ENCODE data around the gene GMIP. TPM values are rescaled to one million over a fixed set of nuclear protein-coding genes. Genes with fewer than 3 reads are reported as not detected.

Gene GMIP
- total RNA-seq, 1 donor from 2014 or later: 32.4 TPM

DNA sequence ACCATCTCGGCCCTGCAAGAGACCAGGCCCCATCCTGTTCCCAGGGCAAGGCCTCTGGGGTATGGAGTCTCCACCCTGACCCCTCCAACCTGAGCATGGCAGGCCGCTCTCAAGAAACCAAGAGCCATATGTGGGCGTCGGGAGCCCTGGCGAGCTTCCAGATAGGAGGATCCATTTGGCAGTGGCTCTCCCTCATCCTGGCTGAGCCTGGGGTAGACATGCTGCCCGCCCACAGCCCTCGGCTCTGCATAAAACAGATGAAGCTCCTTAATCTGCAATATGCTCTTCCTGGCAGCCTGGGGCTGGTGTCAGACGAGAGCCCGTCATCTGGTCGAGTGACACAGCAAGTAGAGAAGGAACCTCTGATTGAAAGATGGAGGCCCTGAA is 13.9 kb upstream of the GMIP start:
- Mint-ChIP-seq H3K36me3 (ENCODE audit: low read depth, unreplicated experiment) (peaks cover 7% of the 10 kb centered on the region), H3K4me3 (ENCODE audit: unreplicated experiment) (peak overlapping the region; percentile 41), H3K4me1 (ENCODE audit: low read depth, unreplicated experiment) (peaks cover 5% of the 10 kb centered on the region), H3K9me3 (ENCODE audit: unreplicated experiment) (no peaks in the 10 kb centered on the region), H3K27ac (ENCODE audit: unreplicated experiment) (no peak overlapping the region), H3K27me3 (ENCODE audit: low read depth, unreplicated experiment) (no peaks in the 10 kb centered on the region)
- Histone ChIP-seq H4K20me1 (ENCODE audit: insufficient read depth, low read length) (peaks cover 42% of the 10 kb centered on the region), H3K9me3 (ENCODE audit: insufficient read depth, low read depth, low read length) (no peaks in the 10 kb centered on the region), H2AFZ (ENCODE audit: low read depth, low read length) (no peak overlapping the region), H3K4me3 (ENCODE audit: insufficient read depth, low read depth, low read length) (no peak overlapping the region), H3K4me2 (ENCODE audit: low read length) (no peak overlapping the region), H3K4me1 (ENCODE audit: insufficient read depth, low read length) (peaks cover 10% of the 10 kb centered on the region), H3K9ac (ENCODE audit: low read length) (no peak overlapping the region), H3K27me3 (ENCODE audit: insufficient read depth, low read length) (no peaks in the 10 kb centered on the region), H3K79me2 (ENCODE audit: insufficient read depth, low read length) (peaks cover 30% of the 10 kb centered on the region), H3K27ac (ENCODE audit: low read depth, low read length) (no peak overlapping the region), H3K36me3 (ENCODE audit: insufficient read depth, low read length) (peaks cover 25% of the 10 kb centered on the region)
- TF ChIP-seq EZH2 (IDR thresholded peaks at IDR 0.05; ENCODE audit: insufficient read depth, low read length): no peak
- TF ChIP-seq, protein P1, sequence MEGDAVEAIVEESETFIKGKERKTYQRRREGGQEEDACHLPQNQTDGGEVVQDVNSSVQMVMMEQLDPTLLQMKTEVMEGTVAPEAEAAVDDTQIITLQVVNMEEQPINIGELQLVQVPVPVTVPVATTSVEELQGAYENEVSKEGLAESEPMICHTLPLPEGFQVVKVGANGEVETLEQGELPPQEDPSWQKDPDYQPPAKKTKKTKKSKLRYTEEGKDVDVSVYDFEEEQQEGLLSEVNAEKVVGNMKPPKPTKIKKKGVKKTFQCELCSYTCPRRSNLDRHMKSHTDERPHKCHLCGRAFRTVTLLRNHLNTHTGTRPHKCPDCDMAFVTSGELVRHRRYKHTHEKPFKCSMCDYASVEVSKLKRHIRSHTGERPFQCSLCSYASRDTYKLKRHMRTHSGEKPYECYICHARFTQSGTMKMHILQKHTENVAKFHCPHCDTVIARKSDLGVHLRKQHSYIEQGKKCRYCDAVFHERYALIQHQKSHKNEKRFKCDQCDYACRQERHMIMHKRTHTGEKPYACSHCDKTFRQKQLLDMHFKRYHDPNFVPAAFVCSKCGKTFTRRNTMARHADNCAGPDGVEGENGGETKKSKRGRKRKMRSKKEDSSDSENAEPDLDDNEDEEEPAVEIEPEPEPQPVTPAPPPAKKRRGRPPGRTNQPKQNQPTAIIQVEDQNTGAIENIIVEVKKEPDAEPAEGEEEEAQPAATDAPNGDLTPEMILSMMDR (IDR thresholded peaks at IDR 0.05; ENCODE audit: insufficient read depth, low read depth, low read length): no peak
- DNase-seq (ENCODE audit: low read depth) (no peak), FAIRE-seq (no peak)

DNA sequence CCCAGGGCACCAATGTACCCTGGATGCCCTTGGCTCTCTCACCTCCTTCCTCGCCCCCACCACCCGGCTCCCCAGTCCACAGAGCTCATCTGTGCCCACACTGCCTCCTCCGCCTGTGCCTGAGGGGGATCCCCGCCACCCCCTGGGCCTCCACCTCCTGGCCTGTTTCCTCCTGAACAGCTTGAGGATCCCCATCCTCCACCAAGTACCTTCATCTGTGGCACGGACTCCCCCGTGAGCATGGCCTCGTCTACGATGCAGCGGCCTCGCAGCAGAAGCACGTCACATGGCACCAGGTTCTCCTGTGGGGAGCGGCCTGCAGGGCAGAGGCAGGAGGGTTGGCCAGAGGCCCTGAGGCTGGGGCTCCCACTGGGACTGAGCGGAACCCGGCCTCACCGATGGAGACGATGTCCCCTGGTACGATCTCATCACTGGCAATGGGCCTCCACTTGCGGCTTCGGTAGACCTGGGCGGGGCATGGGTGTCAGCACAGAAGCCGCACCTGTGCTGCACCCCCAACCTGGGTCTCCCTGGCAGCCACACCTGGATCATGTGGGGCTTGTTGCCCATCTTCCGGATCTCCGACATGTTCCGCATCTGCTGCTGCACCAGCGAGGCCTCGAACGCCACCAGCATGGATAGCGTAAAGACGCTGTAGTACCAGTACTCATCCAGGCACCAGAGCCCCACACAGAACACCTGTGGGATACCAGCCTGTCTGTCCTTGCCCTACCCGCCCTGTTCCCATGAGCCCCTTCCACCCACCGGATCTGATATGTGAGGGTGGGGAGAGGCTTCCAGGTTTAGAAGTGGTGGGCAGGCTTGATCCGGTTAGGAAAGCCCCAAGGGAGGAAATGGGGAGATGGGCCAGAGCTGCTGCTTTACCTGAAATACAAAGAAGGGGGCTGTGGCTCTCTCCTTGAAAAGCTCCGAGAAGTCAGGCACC is 13.3 kb upstream of the GMIP start:
- peak overlapping the region; percentile 41 for H3K4me3 Mint-ChIP-seq (ENCODE audit: unreplicated experiment)
- no peak for TF ChIP-seq EZH2 (IDR thresholded peaks at IDR 0.05; ENCODE audit: insufficient read depth, low read length)
- TF ChIP-seq, protein P1 (IDR thresholded peaks at IDR 0.05; ENCODE audit: insufficient read depth, low read depth, low read length): no peak
- Histone ChIP-seq H3K4me2 (ENCODE audit: low read length) (no peak overlapping the region), H3K4me3 (ENCODE audit: insufficient read depth, low read depth, low read length) (no peak overlapping the region), H3K9me3 (ENCODE audit: insufficient read depth, low read depth, low read length) (no peaks in the 10 kb centered on the region), H2AFZ (ENCODE audit: low read depth, low read length) (no peak overlapping the region), H3K4me1 (ENCODE audit: insufficient read depth, low read length) (peaks cover 3% of the 10 kb centered on the region), H3K27ac (ENCODE audit: low read depth, low read length) (no peak overlapping the region), H3K36me3 (ENCODE audit: insufficient read depth, low read length) (peaks cover 28% of the 10 kb centered on the region), H3K9ac (ENCODE audit: low read length) (no peak overlapping the region), H3K27me3 (ENCODE audit: insufficient read depth, low read length) (no peaks in the 10 kb centered on the region), H3K79me2 (ENCODE audit: insufficient read depth, low read length) (peaks cover 24% of the 10 kb centered on the region), H4K20me1 (ENCODE audit: insufficient read depth, low read length) (peaks cover 39% of the 10 kb centered on the region)
- H3K27ac Mint-ChIP-seq (ENCODE audit: unreplicated experiment): no peak overlapping the region
- H3K36me3 Mint-ChIP-seq (ENCODE audit: low read depth, unreplicated experiment): peaks cover 10% of the 10 kb centered on the region
- peaks cover 2% of the 10 kb centered on the region for H3K4me1 Mint-ChIP-seq (ENCODE audit: low read depth, unreplicated experiment)
- H3K27me3 Mint-ChIP-seq (ENCODE audit: low read depth, unreplicated experiment): no peaks in the 10 kb centered on the region
- DNase-seq (ENCODE audit: low read depth) (no peak), FAIRE-seq (no peak)
- no peaks in the 10 kb centered on the region for H3K9me3 Mint-ChIP-seq (ENCODE audit: unreplicated experiment)

Data from astrocyte (in vitro differentiated cells and primary cell).